GM19397 (cell line): ENCODE results near the gene CYP1A1.
A peak's percentile ranks its signal among the peaks of the same experiment; 100 is the strongest.

Experiments
- ATAC-seq: cut with Tn5 transposase; IDR thresholded peaks from one replicate; pipeline ENCODE4 v1.9.1; 2021; ENCODE audit warnings: mild to moderate bottlenecking, moderate library complexity; ENCODE audit not compliant: unreplicated experiment

The CYP1A1 gene

GRCh38 chr15:74696398-74696729, 29.0 kb downstream of the CYP1A1 start:
- no peak for ATAC-seq

- peak; percentile 87 for ATAC-seq
Observed at GRCh38 chr15:74695597-74696397, 29.5 kb downstream of the CYP1A1 start, which contains the start of gene EDC3. Gene EDC3, minus strand, starts transcription at chr15:74696024. Its CDS starts 20,900 bp downstream, at chr15:74675124.

- no peak for ATAC-seq
Observed at GRCh38 chr15:74692327-74692726, 33.0 kb downstream of the CYP1A1 start.

- no peak for ATAC-seq
Observed at GRCh38 chr15:74683758-74684157, 41.6 kb downstream of the CYP1A1 start.

GRCh38 chr15:74682954-74683353, 42.4 kb downstream of the CYP1A1 start:
- no peak for ATAC-seq

GRCh38 chr15:74680456-74680855, 44.9 kb downstream of the CYP1A1 start:
- ATAC-seq = no peak

- no peak for ATAC-seq
Observed at GRCh38 chr15:74676801-74677200, 48.5 kb downstream of the CYP1A1 start.

GRCh38 chr15:74674161-74674560, 51.2 kb downstream of the CYP1A1 start:
- no peak for ATAC-seq

GRCh38 chr15:74669627-74670026, 55.7 kb downstream of the CYP1A1 start:
- no peak for ATAC-seq
